Lower lobe of right lung (tissue), 2 donors: ENCODE measurements around the gene MKI67. TPM values are rescaled to one million over a fixed set of nuclear protein-coding genes. Genes with fewer than 3 reads are reported as not detected.

ENCODE experiments used
- ATAC-seq, 2 donors: fragments of 200-7000 bp; cut with Tn5 transposase; one replicate each; pipeline ENCODE4 v1.9.1; 2020 to 2022; ENCODE audit warnings: mild to moderate bottlenecking in 2 of 2, moderate library complexity in 2 of 2
- DNase-seq: peaks from one replicate; pipeline ENCODE4 v3.0.0-alpha.2; 2020
- H3K27ac ChIP-seq: fragments of 200-600 bp; one replicate; pipeline ENCODE4 v1.8.0; 2022
- H3K27me3 ChIP-seq: fragments of 200-600 bp; one replicate; pipeline ENCODE4 v1.8.0; 2022; ENCODE audit warnings: low read depth
- H3K36me3 ChIP-seq: fragments of 200-600 bp; one replicate; pipeline ENCODE4 v1.8.0; 2022; ENCODE audit warnings: mild to moderate bottlenecking
- H3K4me1 ChIP-seq: fragments of 200-600 bp; one replicate; pipeline ENCODE4 v1.8.0; 2022
- H3K4me3 ChIP-seq: fragments of 200-600 bp; one replicate; pipeline ENCODE4 v1.8.0; 2022; ENCODE audit warnings: mild to moderate bottlenecking
- H3K9me3 ChIP-seq: fragments of 200-600 bp; one replicate; pipeline ENCODE4 v1.8.0; 2022
- CTCF ChIP-seq: fragments of 200-600 bp; IDR thresholded peaks from one replicate; pipeline ENCODE4 v1.8.0; 2022; ENCODE audit warnings: antibody characterized with exemption, mild to moderate bottlenecking
- intact Hi-C: fragments of 100-400 bp; cut with DNase I; formaldehyde crosslinking; loops from one replicate; pipeline ENCODE4 v1.11.0; 2022
- total RNA-seq: library from RNA; stranded (reverse); fragmentation: NEBNext Ultra II Directional; extraction: Animal tissue kit (Norgen Biotek cat#: 25700); gene quantifications from one replicate; pipeline ENCODE4 v1.2.1, GENCODE V29; 2021
- donor health status: DM: no; HTN: yes; CAD: no; lungs with severe emphysema.

MKI67 gene
- total RNA-seq, 1 donor from 2014 or later, result 4.8 TPM

- no peak for TF ChIP-seq CTCF
- no peaks in the 10 kb centered on the region for H3K9me3 ChIP-seq
- H3K36me3 ChIP-seq, result peaks cover 88% of the 10 kb centered on the region
- no peaks in the 10 kb centered on the region for H3K27me3 ChIP-seq
- no peak for DNase-seq
- peaks cover 46% of the 10 kb centered on the region for H3K4me1 ChIP-seq
- H3K27ac ChIP-seq, result no peak overlapping the region
- no peak overlapping the region for H3K4me3 ChIP-seq
- intact Hi-C loops, result no loop called here
- ATAC-seq, result no peak
Measured at GRCh38 chr10:128066870-128067382, 59.3 kb downstream of the MKI67 start.

- no peak overlapping the region for H3K27ac ChIP-seq
- peaks cover 88% of the 10 kb centered on the region for H3K36me3 ChIP-seq
- intact Hi-C loops, result no loop called here
- no peak for TF ChIP-seq CTCF
- H3K27me3 ChIP-seq, result no peaks in the 10 kb centered on the region
- peaks cover 46% of the 10 kb centered on the region for H3K4me1 ChIP-seq
- H3K4me3 ChIP-seq, result no peak overlapping the region
- H3K9me3 ChIP-seq, result no peaks in the 10 kb centered on the region
- DNase-seq (no peak), ATAC-seq (no peak)
Measured at GRCh38 chr10:128065881-128066534, 60.2 kb downstream of the MKI67 start.

- intact Hi-C loops, result no loop called here
Measured at GRCh38 chr10:128064970-128065580, 61.1 kb downstream of the MKI67 start.

GRCh38 chr10:128064108-128064969 lies 61.9 kb downstream of the MKI67 start:
- peak overlapping the region; percentile 77 for H3K27ac ChIP-seq
- H3K4me1 ChIP-seq, result peaks cover 42% of the 10 kb centered on the region
- H3K27me3 ChIP-seq, result no peaks in the 10 kb centered on the region
- intact Hi-C loops, result no loop called here
- TF ChIP-seq CTCF, result no peak
- peaks cover 86% of the 10 kb centered on the region for H3K36me3 ChIP-seq
- H3K9me3 ChIP-seq, result no peaks in the 10 kb centered on the region
- peak overlapping the region; percentile 4 for H3K4me3 ChIP-seq
- ATAC-seq (peak; percentile 63 to 75), DNase-seq (peak; percentile 82)

More at GRCh38 chr10:128064970-128065580, 61.1 kb downstream of the MKI67 start:
- H3K9me3 ChIP-seq, result no peaks in the 10 kb centered on the region
- no peak for DNase-seq
- H3K4me3 ChIP-seq, result no peak overlapping the region
- no peaks in the 10 kb centered on the region for H3K27me3 ChIP-seq
- peaks cover 46% of the 10 kb centered on the region for H3K4me1 ChIP-seq
- peak overlapping the region; percentile 77 for H3K27ac ChIP-seq
- peak in 1 of 2 donors; percentile 35 for ATAC-seq
- TF ChIP-seq CTCF, result no peak
- peaks cover 88% of the 10 kb centered on the region for H3K36me3 ChIP-seq

- Histone ChIP-seq H3K4me1 (peaks cover 42% of the 10 kb centered on the region), H3K9me3 (no peaks in the 10 kb centered on the region), H3K36me3 (peaks cover 85% of the 10 kb centered on the region), H3K4me3 (peak overlapping the region; percentile 4), H3K27me3 (no peaks in the 10 kb centered on the region), H3K27ac (peak overlapping the region; percentile 77)
- intact Hi-C loops, result no loop called here
- TF ChIP-seq CTCF, result no peak
- ATAC-seq (peak; percentile 2 to 26), DNase-seq (no peak)
Measured at GRCh38 chr10:128063736-128064107, 62.5 kb downstream of the MKI67 start.
